Breast epithelium (tissue), 4 donors: ENCODE results near the gene TEX19. TPM values are rescaled to one million over a fixed set of nuclear protein-coding genes. Genes with fewer than 3 reads are reported as not detected.

Source experiments
- DNase-seq, 2 donors: peaks; one replicate each; pipeline ENCODE4 v3.0.0-alpha.2; 2019; ENCODE audit warnings: low spot score in 2 of 2
- H3K27ac ChIP-seq, 2 donors: fragments of 200-600 bp; sonication (generic) in 1 of 2; one replicate each; pipeline ENCODE4 v1.5.1; 2016 to 2019; ENCODE audit warnings: mild to moderate bottlenecking in 1 of 2
- H3K27me3 ChIP-seq, 2 donors: fragments of 200-600 bp; sonication (generic) in 1 of 2; one replicate each; pipeline versions ENCODE4 v1.5.1 to v1.6.0; 2017 to 2019; ENCODE audit warnings: control low read depth in 1 of 2, mild to moderate bottlenecking in 1 of 2
- H3K36me3 ChIP-seq: fragments of 200-600 bp; one replicate; pipeline ENCODE4 v1.5.1; 2019
- H3K4me1 ChIP-seq, 2 donors: fragments of 200-600 bp; sonication (generic); one replicate each; pipeline ENCODE4 v1.5.1; 2016 to 2019; ENCODE audit warnings: control low read depth in 1 of 2
- H3K4me3 ChIP-seq, 3 donors: fragments of 200-600 bp; sonication (generic); 1 replicate in 2 of 3; 2 replicates in 1 of 3; pipeline ENCODE4 v1.5.1; 2016 to 2019; ENCODE audit warnings: mild to moderate bottlenecking in 3 of 3, moderate library complexity in 2 of 3
- H3K9me3 ChIP-seq, 2 donors: fragments of 200-600 bp; sonication (generic) in 1 of 2; one replicate each; pipeline ENCODE4 v1.5.1; 2016 to 2019; ENCODE audit warnings: control low read depth in 1 of 2
- POLR2A ChIP-seq: fragments of 450-650 bp; IDR thresholded peaks from one replicate; pipeline ENCODE4 v1.6.1; 2016; ENCODE audit warnings: antibody characterized with exemption, mild to moderate bottlenecking, moderate library complexity
- POLR2AphosphoS5 ChIP-seq, 3 donors: sonication (generic); formaldehyde crosslinking; IDR thresholded peaks; one replicate each; pipeline ENCODE4 v1.6.1; 2017; ENCODE audit warnings: antibody characterized with exemption in 3 of 3
- intact Hi-C: fragments of 100-400 bp; cut with DNase I; formaldehyde crosslinking; loops from one replicate; pipeline ENCODE4 v1.15.1; 2023; ENCODE audit warnings: low total_unique reads
- total RNA-seq, 3 donors: library from RNA; depleted of rRNA; stranded (reverse); fragments of >200 nt; gene quantifications; one replicate each; pipeline ENCODE4 v1.1.0, GENCODE V29; 2016
- TF ChIP-seq, protein P1 (sequence below), 3 donors: fragments of 450-650 bp; IDR thresholded peaks; one replicate each; pipeline ENCODE4 v1.5.1; 2016 to 2017; ENCODE audit warnings: antibody characterized with exemption in 3 of 3, mild to moderate bottlenecking in 3 of 3, moderate library complexity in 3 of 3

The TEX19 gene
- total RNA-seq, 3 donors from 2014 or later = not detected

DNA sequence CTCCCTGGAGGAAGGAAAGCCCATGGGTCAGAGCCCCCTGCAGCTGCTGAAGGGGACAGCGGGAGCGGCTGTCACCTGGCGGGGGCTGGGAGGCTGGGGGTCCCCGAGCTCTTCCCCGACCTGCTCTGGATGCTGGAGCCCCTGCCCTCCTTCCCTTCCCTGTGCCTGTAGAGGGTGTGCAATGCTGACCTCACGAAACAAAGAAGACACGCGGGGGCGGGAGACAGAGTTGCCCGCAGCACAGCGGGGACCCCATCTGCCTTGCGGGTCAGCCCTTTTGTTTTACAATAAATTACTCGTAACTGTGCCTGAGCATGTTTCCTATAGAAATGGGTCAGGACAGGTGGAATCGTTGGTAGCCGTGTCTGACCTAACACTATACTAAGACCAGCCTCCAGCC lies 31.8 kb upstream of the TEX19 start:
- no peak for DNase-seq
- no peak overlapping the region for H3K27ac ChIP-seq
- TF ChIP-seq POLR2A = no peak
- TF ChIP-seq, protein P1, sequence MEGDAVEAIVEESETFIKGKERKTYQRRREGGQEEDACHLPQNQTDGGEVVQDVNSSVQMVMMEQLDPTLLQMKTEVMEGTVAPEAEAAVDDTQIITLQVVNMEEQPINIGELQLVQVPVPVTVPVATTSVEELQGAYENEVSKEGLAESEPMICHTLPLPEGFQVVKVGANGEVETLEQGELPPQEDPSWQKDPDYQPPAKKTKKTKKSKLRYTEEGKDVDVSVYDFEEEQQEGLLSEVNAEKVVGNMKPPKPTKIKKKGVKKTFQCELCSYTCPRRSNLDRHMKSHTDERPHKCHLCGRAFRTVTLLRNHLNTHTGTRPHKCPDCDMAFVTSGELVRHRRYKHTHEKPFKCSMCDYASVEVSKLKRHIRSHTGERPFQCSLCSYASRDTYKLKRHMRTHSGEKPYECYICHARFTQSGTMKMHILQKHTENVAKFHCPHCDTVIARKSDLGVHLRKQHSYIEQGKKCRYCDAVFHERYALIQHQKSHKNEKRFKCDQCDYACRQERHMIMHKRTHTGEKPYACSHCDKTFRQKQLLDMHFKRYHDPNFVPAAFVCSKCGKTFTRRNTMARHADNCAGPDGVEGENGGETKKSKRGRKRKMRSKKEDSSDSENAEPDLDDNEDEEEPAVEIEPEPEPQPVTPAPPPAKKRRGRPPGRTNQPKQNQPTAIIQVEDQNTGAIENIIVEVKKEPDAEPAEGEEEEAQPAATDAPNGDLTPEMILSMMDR (IDR thresholded peaks at IDR 0.05) = no peak
- TF ChIP-seq POLR2AphosphoS5 (IDR thresholded peaks at IDR 0.05) = no peak
- H3K27me3 ChIP-seq = no peaks in the 10 kb centered on the region
- intact Hi-C loops = loop anchor here (10.0 kb wide), 2 partner anchors 82 to 122 kb away; no protein-coding TSS in a partner anchor
- no peaks in the 10 kb centered on the region for H3K36me3 ChIP-seq
- no peak overlapping the region for H3K4me3 ChIP-seq
- no peaks in the 10 kb centered on the region for H3K9me3 ChIP-seq
- peaks cover 2 to 5% of the 10 kb centered on the region in 2 donors for H3K4me1 ChIP-seq

DNA sequence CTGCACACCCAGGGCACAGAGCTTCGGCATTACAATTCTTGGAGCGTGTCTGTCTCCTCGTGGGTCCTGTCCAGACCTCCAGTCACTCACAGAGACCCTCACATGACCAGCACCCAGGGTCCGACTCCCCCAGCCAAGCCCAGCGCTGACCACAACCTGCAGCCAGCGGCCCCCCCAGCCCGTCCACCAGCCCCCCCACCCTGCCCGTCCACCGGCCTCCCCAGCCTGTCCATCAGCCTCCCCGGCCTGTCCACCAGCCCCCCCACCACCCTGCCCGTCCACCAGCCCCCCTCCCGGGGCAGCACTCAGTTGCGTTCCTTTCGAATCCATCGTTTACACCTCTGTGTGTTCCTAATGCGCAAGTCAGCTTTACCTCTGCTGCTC lies 31.3 kb upstream of the TEX19 start:
- no peak for DNase-seq
- Histone ChIP-seq H3K4me3 (no peak overlapping the region), H3K27me3 (no peaks in the 10 kb centered on the region), H3K4me1 (peaks cover 5 to 6% of the 10 kb centered on the region in 2 donors), H3K9me3 (no peaks in the 10 kb centered on the region), H3K36me3 (no peaks in the 10 kb centered on the region), H3K27ac (no peak overlapping the region)
- intact Hi-C loops = loop anchor here (10.0 kb wide), 2 partner anchors 83 to 123 kb away; no protein-coding TSS in a partner anchor
- no peak for TF ChIP-seq POLR2AphosphoS5 (IDR thresholded peaks at IDR 0.05)
- TF ChIP-seq, protein P1 (IDR thresholded peaks at IDR 0.05) = no peak
- TF ChIP-seq POLR2A = no peak

DNA sequence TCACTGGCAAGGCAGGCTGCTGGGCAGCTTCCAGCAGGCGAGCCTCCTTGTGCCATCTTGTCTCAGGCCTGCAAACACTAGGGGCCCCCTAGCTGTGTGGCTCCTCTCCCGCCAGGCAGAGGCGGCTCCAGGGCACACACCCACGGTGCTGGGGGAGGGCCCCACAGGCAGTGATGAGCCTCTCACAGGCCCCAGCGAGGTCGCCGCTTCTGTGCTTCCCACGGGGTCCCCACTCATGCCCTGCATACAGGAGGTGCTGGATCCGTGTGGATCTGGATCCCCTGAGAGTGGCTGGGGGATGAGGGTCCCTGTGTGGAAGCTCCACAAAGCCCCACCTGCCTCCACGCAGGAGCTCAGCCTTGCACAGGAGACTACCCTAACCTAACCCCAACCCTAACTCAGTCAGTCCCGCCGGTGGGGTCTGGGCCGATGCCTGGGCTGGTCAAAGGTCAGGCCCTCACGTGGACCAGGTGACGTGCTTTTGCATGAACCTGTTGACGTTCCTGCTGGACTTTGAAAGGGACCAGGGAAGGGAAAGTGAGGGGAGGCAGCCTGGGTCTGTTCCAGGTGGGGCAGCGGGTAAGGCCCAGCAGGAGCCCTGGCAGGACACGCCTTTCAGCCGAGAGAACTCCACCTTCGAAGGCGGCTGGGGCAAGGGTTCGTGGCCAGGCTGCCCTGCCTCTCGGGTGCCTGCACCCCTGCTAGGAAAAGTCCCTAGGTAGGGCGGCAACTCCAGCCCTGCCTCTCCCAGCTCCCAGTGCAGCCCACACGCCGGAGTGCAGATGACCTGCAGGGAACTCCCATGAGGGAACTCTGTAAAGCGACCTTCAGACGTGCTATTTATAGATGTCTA lies 30.7 kb upstream of the TEX19 start:
- no peak overlapping the region for H3K27ac ChIP-seq
- H3K4me3 ChIP-seq = no peak overlapping the region
- H3K27me3 ChIP-seq = no peaks in the 10 kb centered on the region
- no peaks in the 10 kb centered on the region for H3K9me3 ChIP-seq
- intact Hi-C loops = loop anchor here (10.0 kb wide), 2 partner anchors 84 to 124 kb away; no protein-coding TSS in a partner anchor
- peaks cover 5 to 12% of the 10 kb centered on the region in 2 donors for H3K4me1 ChIP-seq
- H3K36me3 ChIP-seq = no peaks in the 10 kb centered on the region
- TF ChIP-seq, protein P1 (IDR thresholded peaks at IDR 0.05) = no peak
- DNase-seq = no peak

DNA sequence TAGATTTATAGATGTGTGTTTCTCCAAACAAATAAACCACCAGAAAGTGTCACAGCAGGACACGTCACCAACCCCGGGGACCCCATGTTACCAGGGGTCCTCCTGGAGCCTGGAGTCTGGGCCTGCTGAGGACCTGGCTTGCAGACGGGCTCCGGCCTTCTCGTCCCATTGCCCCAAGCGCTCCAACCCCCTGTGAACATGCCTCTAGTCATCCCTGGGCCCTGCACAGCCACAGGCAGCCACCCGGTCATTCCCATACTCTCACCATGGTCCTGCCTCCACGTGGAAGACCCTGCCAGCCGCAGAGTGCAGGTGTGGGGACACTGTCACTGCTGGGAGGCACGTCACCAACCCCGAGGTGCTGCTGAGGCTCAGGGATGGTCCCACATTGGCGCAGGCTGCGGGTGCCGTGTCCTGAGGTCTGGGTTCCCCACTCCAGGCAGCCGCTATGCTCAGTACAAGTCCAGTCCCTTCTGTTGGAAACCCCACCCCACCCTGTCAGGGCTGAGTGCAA lies 30.0 kb upstream of the TEX19 start:
- Histone ChIP-seq H3K4me1 (peaks cover 5 to 12% of the 10 kb centered on the region in 2 donors), H3K27me3 (no peaks in the 10 kb centered on the region), H3K27ac (no peak overlapping the region), H3K9me3 (no peaks in the 10 kb centered on the region), H3K36me3 (no peaks in the 10 kb centered on the region), H3K4me3 (no peak overlapping the region)
- no peak for DNase-seq
- intact Hi-C loops = loop anchor here (10.0 kb wide), 2 partner anchors 84 to 124 kb away; no protein-coding TSS in a partner anchor
- TF ChIP-seq POLR2AphosphoS5 (IDR thresholded peaks at IDR 0.05) = no peak
- TF ChIP-seq, protein P1 (IDR thresholded peaks at IDR 0.05) = no peak
- TF ChIP-seq POLR2A = no peak
